GM18520 (cell line): ENCODE results near the gene BLOC1S1.

ENCODE experiments used
- ATAC-seq: cut with Tn5 transposase; IDR thresholded peaks from one replicate; pipeline ENCODE4 v1.9.1; 2021; ENCODE audit not compliant: unreplicated experiment

Gene BLOC1S1

GRCh38 chr12:55715833-55716581 lies at the start of gene BLOC1S1:
TSS of gene BLOC1S1 (plus strand) at chr12:55716046. CDS start at chr12:55716052, 6 bp downstream.
- peak; percentile 73 for ATAC-seq

- no peak for ATAC-seq
Observed at GRCh38 chr12:55666508-55666907, 49.3 kb upstream of the BLOC1S1 start.

- ATAC-seq, result no peak
Observed at GRCh38 chr12:55670276-55670675, 45.6 kb upstream of the BLOC1S1 start.

- no peak for ATAC-seq
Observed at GRCh38 chr12:55671746-55672145, 44.1 kb upstream of the BLOC1S1 start.

DNA sequence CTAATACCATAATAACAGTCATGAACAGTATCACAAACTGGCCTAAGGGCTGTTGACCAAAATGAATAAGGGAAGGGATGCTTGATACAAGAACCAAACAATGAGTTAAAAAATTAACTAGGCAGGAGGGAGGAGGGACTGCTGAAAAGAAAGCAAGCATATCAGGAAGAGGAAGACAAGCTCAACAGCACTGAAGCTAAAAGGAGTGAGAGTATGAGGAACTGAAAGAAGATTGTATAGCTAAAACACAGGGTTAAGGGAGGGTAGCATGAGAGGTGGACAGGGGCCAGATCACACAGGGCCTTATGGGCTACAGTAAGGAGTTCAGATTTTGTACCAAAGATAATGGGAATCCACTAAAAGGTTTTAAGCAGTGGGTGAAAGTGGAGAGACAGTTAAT lies 42.2 kb upstream of the BLOC1S1 start:
- ATAC-seq, result peak; percentile 90

- ATAC-seq, result no peak
Observed at GRCh38 chr12:55675666-55676065, 40.2 kb upstream of the BLOC1S1 start.

DNA sequence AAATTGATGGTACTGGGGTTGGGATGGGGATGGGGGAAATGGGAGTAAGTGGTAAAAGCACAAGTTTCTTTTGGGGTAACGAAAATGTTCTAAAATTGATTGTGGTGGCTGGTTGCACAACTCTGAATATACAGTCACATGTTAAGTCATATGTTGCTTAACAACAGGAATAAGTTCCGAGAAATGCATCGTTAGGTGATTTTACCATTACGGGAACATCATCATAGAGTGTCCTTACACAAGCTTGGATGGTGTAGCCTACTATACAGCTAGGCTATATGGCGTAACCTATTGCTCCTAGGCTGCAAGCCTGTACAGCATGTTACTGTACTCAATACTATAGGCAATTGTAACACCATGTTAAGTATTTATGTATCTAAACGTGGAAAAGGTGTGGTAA lies 39.1 kb upstream of the BLOC1S1 start:
- no peak for ATAC-seq

- no peak for ATAC-seq
Observed at GRCh38 chr12:55679691-55680090, 36.2 kb upstream of the BLOC1S1 start.

DNA sequence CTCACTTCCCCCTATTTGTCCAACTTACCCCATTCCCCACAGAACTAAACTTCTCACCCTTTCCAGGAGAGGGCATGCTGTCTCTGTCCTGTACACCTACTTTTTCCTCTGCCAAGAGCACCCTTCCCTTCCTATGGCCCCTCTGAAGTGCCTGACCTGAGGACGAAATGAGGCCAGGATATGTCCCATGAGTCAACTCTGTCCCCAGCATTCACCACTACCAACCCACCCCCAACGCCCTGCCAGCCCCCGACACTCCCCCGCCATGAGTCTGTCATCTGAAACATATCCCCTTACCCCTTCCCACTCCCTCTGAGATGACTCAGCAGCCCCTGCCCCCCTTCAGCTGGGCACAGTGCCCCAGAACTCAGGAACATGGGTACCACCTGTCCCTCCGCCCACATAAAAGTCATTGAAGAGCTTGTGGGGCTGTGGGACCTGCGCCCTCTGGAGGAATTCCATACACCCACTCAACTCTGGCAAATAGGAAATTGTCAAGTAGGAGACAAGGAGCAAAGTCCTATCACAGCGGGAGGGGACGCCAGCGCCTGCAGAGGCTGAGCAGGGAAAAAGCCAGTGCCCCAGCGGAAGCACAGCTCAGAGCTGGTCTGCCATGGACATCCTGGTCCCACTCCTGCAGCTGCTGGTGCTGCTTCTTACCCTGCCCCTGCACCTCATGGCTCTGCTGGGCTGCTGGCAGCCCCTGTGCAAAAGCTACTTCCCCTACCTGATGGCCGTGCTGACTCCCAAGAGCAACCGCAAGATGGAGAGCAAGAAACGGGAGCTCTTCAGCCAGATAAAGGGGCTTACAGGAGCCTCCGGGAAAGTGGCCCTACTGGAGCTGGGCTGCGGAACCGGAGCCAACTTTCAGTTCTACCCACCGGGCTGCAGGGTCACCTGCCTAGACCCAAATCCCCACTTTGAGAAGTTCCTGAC lies 34.4 kb upstream of the BLOC1S1 start:
- ATAC-seq, result no peak

GRCh38 chr12:55682087-55682796 lies 33.6 kb upstream of the BLOC1S1 start:
- ATAC-seq, result no peak

GRCh38 chr12:55683676-55684075 lies 32.2 kb upstream of the BLOC1S1 start:
- no peak for ATAC-seq

GRCh38 chr12:55684761-55685370 lies 31.0 kb upstream of the BLOC1S1 start:
- ATAC-seq, result no peak

- no peak for ATAC-seq
Observed at GRCh38 chr12:55685671-55686070, 30.2 kb upstream of the BLOC1S1 start.

- ATAC-seq, result no peak
Observed at GRCh38 chr12:55686366-55687010, 29.4 kb upstream of the BLOC1S1 start.

DNA sequence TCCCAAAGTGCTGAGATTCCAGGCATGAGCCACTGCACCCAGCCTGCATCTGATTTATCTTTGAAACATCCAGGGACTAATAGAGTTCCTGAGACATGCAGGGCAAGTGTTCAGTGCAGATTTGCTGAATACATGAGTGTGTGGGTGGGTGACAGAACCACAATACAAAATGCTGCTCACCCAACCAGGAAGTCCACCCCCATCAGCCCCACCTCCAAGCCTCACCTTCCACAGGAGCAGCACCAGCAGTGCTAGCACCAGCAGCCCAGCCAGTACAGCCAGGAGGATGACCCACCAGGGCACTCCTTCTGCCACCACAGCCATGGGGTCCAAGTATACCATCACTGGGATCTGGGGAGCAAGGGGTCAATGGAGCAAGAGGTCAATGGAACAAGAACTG lies 28.1 kb upstream of the BLOC1S1 start:
- no peak for ATAC-seq

DNA sequence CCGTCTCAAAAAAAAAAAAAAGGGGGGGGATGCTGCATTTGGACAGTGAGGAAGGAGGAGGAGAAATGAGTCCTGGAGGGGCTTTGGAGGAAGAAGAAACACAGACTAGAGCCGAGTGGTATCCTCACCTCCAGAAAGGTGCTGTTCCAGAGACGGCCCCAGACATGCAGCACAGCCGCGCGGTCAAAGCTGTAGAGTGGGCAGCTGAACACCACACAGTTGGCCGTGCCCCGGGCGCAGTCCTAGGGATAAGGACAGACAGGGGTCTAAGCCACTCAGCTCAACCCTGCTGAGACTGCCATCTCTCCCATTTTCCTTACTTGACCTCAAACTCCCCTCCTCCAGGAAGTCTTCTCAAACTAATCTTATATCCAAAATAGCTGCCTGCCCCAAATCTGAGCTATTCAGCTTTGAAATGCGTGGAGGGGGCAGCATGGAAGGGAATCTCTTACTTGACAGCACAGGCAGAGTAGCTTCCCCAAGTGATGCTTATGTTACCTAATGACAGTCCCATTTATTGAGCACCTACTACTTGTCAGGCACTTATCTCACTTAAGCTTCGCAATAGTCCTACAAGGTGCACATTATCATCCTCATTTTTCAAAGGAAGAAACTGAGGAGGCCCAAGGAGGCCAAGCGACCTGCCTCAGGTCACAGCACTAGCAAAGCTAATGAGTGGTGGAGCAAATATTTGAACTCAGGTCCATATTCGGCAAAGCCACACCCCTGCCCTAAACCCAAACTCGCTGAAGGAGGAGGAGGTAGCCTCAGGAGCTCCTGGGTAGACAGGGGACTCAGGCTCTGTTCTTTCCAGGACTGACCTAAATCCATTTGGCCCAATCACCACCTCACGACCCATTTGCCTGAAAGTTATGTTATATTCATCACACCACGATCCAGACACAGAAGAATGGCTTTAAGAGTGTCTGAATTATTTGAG lies 26.9 kb upstream of the BLOC1S1 start:
- ATAC-seq, result no peak

GRCh38 chr12:55692631-55693322 lies 23.1 kb upstream of the BLOC1S1 start:
- no peak for ATAC-seq

DNA sequence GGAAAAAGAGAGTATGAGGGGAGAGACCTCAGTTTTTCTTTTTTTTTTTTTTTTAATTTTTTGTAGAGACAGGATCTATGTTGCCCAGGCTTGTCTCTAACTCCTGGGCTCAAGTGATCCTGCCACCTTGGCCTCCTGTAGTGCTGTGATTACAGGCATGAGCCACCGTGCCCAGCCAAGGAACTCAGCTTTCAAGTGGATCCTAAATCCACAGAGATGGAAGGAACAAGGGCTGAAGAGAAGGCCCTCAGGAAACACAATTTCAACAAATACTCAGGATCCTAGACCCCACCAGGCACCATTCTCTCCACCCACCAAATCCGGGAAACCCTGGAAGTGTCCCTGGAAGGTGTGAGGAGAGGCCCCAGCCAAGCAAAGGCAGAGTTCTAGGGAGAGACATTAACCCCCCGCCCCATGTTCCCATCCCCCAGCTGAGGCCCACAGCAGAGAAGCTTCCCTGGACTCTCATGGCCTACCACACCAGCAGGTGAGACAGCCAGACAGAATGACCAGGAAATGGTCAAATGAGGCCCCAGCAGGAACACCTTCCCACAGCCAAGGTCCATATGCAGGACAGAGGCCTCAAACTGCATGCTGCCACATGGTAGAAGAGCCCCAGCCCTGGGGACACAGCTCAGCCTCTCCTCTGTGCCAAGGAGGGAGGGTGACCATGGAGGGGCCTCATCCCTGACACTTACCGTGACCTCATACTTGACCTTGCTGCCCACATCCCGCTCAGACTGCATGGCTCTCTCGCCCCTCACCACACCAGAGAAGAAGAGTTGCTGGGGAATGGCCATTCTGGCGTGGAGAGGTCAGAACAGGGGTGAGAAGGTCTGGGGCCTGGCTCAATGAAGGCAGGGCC lies 22.3 kb upstream of the BLOC1S1 start:
- no peak for ATAC-seq
